Karpas-422 (cell line): Measurements from ENCODE around the gene CLTRN. TPM values are rescaled to one million over a fixed set of nuclear protein-coding genes. Genes with fewer than 3 reads are reported as not detected.
"Not testable (repeated sequence)": the region's sequence is repeated elsewhere in the genome, so short reads cannot be mapped to it uniquely, and the experiment has no call there.

Experiments
- DNase-seq: peaks from one replicate; pipeline ENCODE4 v3.0.0-alpha.2; 2015
- H2AFZ ChIP-seq: fragments of 200-600 bp; sonication (generic); 2 replicates; pipeline ENCODE4 v1.6.1; 2014; ENCODE audit warnings: antibody characterized with exemption, low read length, mixed read lengths
- H3K27ac ChIP-seq: fragments of 200-600 bp; sonication (generic); 2 replicates; pipeline ENCODE4 v1.5.1; 2014; ENCODE audit warnings: mild to moderate bottlenecking, low read length, moderate library complexity
- H3K27me3 ChIP-seq: fragments of 200-600 bp; sonication (generic); 2 replicates; pipeline ENCODE4 v1.6.1; 2014; ENCODE audit warnings: low read length, mixed read lengths
- H3K36me3 ChIP-seq: fragments of 200-600 bp; sonication (generic); 2 replicates; pipeline ENCODE4 v1.6.1; 2014; ENCODE audit warnings: low read length, mixed read lengths; ENCODE audit not compliant: insufficient read depth
- H3K4me1 ChIP-seq: fragments of 200-600 bp; sonication (generic); 2 replicates; pipeline ENCODE4 v1.6.1; 2014; ENCODE audit warnings: mild to moderate bottlenecking, low read length, mixed read lengths
- H3K4me2 ChIP-seq: fragments of 200-600 bp; sonication (generic); 2 replicates; pipeline ENCODE4 v1.6.1; 2014; ENCODE audit warnings: low read length, low read depth, mild to moderate bottlenecking; ENCODE audit not compliant: poor library complexity, severe bottlenecking
- H3K4me3 ChIP-seq: fragments of 200-600 bp; sonication (generic); 2 replicates; pipeline ENCODE4 v1.5.1; 2014; ENCODE audit warnings: mild to moderate bottlenecking, antibody characterized with exemption, low read length, mixed read lengths
- H3K79me2 ChIP-seq: fragments of 200-600 bp; sonication (generic); 2 replicates; pipeline ENCODE4 v1.6.1; 2014; ENCODE audit warnings: mild to moderate bottlenecking, low read length, mixed read lengths
- H3K9ac ChIP-seq: fragments of 200-600 bp; sonication (generic); 2 replicates; pipeline ENCODE4 v1.6.0; 2014; ENCODE audit warnings: low read length
- H3K9me2 ChIP-seq: fragments of 200-600 bp; sonication (generic), shearing (Covaris generic); replicated peaks from 2 replicates; pipeline ENCODE4 v1.6.0; 2014; ENCODE audit warnings: mild to moderate bottlenecking, low read length, moderate library complexity; ENCODE audit not compliant: insufficient read depth
- H3K9me3 ChIP-seq: fragments of 300-700, 200-600 bp; sonication (generic); 2 replicates; pipeline ENCODE4 v1.6.1; 2014; ENCODE audit warnings: low read length, mixed read lengths
- H4K20me1 ChIP-seq: fragments of 200-600 bp; sonication (generic); 2 replicates; pipeline ENCODE4 v1.6.1; 2014; ENCODE audit warnings: mild to moderate bottlenecking, antibody characterized with exemption, low read length, low read depth; ENCODE audit not compliant: insufficient read depth
- total RNA-seq: library from RNA; depleted of rRNA; stranded (reverse); fragments of >200 nt; shearing (Covaris generic); gene quantifications from 2 replicates; pipeline ENCODE4 v1.2.3, GENCODE V29; 2014; ENCODE audit warnings: low replicate concordance; rRNA removed

Gene CLTRN
- 0.18 and 0.86 TPM in 2 replicates for total RNA-seq

GRCh38 chrX:15664487-15665444 is at the start of gene CLTRN:
TSS of gene CLTRN (minus strand) at chrX:15664805. CDS start at chrX:15664775, 30 bp downstream.
- Histone ChIP-seq H3K36me3 (no peaks in the 10 kb centered on the region), H3K27ac (no peak within 1 kb of the TSS), H2AFZ (no peak within 1 kb of the TSS), H3K9ac (no peak within 1 kb of the TSS), H3K27me3 (no peaks in the 10 kb centered on the region), H3K4me2 (no peak within 1 kb of the TSS), H3K79me2 (no peaks in the 10 kb centered on the region), H3K4me3 (no peak within 1 kb of the TSS), H3K4me1 (peaks cover 5% of the 10 kb centered on the region), H4K20me1 (no peaks in the 10 kb centered on the region), H3K9me3 (no peaks in the 10 kb centered on the region), H3K9me2 (no peaks in the 10 kb centered on the region)
- no peak for DNase-seq

- H3K27me3 ChIP-seq, H3K79me2 ChIP-seq, H3K4me2 ChIP-seq, H2AFZ ChIP-seq, H4K20me1 ChIP-seq, H3K4me1 ChIP-seq, H3K27ac ChIP-seq, H3K4me3 ChIP-seq, H3K9me2 ChIP-seq, DNase-seq, H3K9ac ChIP-seq, H3K9me3 ChIP-seq: not testable (repeated sequence)
- H3K36me3 ChIP-seq = peaks cover 15% of the 10 kb centered on the region
These were observed 39.7 kb upstream of the CLTRN start for GRCh38 chrX:15704273-15704672.

DNA sequence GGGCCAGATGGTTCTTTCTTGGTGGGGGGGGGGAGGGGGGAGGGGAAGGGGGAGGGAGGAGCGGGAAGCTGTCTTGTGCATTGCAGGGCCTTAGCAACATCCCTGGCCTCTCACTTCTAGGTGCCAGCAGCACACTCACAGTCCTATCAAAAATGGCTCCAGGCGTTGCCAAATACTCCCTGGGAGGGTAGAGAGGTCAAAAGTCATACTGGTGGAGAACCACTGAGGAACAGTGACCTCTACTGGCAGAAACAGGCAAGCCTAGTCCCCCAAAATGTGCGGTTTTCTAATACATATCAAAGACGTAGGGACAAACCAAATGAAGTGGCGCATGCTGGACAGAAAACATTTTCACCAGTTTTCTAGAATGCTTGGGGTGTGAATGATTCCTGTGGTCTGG is 39.2 kb upstream of the CLTRN start:
- not testable (repeated sequence) for H2AFZ ChIP-seq, H3K9me3 ChIP-seq, H3K27ac ChIP-seq, H3K4me2 ChIP-seq, H3K9ac ChIP-seq, DNase-seq, H3K4me3 ChIP-seq, H4K20me1 ChIP-seq, H3K9me2 ChIP-seq, H3K79me2 ChIP-seq, H3K4me1 ChIP-seq, H3K27me3 ChIP-seq
- peaks cover 16% of the 10 kb centered on the region for H3K36me3 ChIP-seq

DNA sequence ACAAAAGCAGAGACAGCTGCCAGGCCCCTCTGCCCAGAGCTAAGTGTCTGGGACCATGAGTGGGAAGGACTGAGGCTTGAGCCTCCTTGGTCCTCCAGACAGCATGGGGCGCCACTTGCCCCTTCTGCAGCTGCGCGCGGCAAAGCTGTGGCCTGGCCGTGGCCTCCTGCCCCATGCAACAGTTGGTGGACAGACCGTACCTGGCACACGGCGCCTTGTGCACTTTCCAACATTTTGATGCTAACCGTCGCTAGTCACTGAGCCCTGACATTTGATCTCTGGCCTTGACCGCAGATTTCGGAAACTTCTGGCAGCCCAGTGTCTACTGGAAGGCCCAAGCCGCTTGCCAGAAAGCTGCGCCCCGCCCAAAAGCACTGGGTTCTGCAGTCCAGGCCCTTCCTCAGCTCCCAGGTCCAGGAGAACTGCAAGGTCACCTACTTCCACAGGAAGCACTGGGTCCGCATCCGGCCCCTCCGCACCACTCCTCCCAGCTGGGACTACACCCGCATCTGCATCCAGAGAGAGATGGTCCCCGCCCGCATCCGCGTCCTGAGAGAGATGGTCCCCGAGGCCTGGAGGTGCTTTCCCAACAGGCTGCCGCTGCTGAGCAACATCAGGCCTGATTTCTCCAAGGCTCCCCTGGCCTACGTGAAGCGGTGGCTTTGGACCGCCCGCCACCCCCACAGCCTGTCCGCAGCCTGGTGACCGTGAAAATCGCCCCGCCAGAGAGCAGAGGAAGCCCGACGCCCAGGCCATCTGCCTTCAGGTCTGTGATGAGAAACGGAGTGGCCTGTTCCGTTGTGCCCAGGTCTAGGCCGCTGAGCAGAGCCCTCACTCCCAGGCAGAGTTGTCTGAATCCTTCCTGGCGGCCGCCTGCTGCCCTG is 38.1 kb upstream of the CLTRN start:
- no peaks in the 10 kb centered on the region for H3K9me2 ChIP-seq
- no peak overlapping the region for H3K4me2 ChIP-seq
- H3K9ac ChIP-seq = no peak overlapping the region
- H3K27ac ChIP-seq = no peak overlapping the region
- DNase-seq = no peak
- no peaks in the 10 kb centered on the region for H3K27me3 ChIP-seq
- H3K36me3 ChIP-seq = peaks cover 25% of the 10 kb centered on the region
- H3K9me3 ChIP-seq = no peaks in the 10 kb centered on the region
- no peak overlapping the region for H2AFZ ChIP-seq
- no peaks in the 10 kb centered on the region for H3K4me1 ChIP-seq
- H3K79me2 ChIP-seq = peaks cover 9% of the 10 kb centered on the region; the same call in 1 of the 2 replicates
- H4K20me1 ChIP-seq = no peaks in the 10 kb centered on the region
- H3K4me3 ChIP-seq = no peak overlapping the region

DNA sequence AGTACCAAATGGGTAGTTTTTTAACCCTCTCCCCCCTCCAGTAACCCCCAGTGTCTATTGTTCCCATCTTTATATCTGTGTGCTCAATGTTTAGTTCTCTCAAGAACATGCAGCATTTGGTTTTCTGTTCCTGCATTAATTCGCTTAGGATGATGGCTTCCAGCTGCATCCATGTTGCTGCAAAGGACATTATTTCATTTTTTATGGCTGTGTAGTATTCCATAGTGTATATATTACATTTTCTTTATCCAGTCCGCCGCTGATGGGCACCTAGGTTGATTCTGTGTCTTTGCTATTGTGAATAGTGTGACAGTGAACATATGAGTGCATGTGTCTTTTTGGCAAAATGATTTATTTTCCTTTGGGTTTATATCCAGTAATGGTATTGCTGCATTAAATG is 31.9 kb upstream of the CLTRN start:
- no peak for DNase-seq
- H3K27ac ChIP-seq = no peak overlapping the region
- H3K4me3 ChIP-seq = no peak overlapping the region
- H3K4me1 ChIP-seq = no peaks in the 10 kb centered on the region
- no peak overlapping the region for H2AFZ ChIP-seq
- peaks cover 36% of the 10 kb centered on the region for H3K79me2 ChIP-seq
- H3K4me2 ChIP-seq = no peak overlapping the region
- no peaks in the 10 kb centered on the region for H3K27me3 ChIP-seq
- peaks cover 36% of the 10 kb centered on the region for H3K36me3 ChIP-seq
- no peaks in the 10 kb centered on the region for H3K9me3 ChIP-seq
- no peaks in the 10 kb centered on the region for H4K20me1 ChIP-seq
- H3K9me2 ChIP-seq = no peaks in the 10 kb centered on the region
- no peak overlapping the region for H3K9ac ChIP-seq

- Histone ChIP-seq H4K20me1 (no peaks in the 10 kb centered on the region), H3K4me1 (no peaks in the 10 kb centered on the region), H3K4me3 (no peak overlapping the region), H3K4me2 (no peak overlapping the region), H3K27me3 (no peaks in the 10 kb centered on the region), H3K9ac (no peak overlapping the region), H3K36me3 (peaks cover 36% of the 10 kb centered on the region), H3K9me2 (no peaks in the 10 kb centered on the region), H2AFZ (no peak overlapping the region), H3K79me2 (peaks cover 48% of the 10 kb centered on the region), H3K27ac (no peak overlapping the region), H3K9me3 (no peaks in the 10 kb centered on the region)
- no peak for DNase-seq
These were observed 30.4 kb upstream of the CLTRN start for GRCh38 chrX:15694941-15695451.

DNA sequence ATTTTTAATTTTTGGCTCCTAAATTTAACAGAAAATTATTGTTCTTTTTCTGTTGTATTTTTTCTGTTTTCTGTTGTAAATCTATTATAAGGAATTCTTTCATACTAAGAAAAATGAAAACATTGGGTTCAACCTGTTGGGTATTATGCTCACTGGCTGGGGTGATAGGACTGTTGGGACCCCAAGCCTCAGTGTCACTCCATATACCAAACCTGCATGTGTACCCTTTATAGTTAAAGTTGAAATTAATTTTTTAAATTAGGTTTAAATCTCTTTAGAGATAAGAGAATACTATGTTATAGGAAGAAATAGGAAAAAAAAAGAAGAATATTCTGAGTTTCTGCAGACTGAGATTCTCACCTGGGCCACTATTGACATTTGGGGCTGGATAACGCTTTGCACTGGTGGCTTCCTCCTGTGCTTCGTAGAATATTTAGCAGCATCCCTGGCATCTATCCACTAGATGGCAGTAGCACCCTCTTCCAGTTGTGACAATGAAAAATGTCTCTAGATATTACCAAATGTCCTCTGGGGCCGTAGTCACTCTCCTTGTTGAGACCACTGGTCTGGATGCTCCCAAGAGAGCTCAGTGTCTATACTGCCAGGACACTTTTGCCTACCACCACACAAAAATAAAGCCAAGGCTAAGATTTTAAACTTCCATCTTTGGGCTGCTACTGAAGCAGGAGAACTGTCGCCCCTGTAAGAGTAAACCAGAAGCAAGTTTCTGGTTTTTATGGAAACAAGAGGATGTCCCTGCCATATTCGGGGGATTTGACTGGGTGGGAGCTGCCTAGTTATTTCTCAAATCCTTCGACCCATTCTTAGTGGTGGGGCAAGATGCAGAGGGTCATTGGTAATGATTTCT is 22.4 kb upstream of the CLTRN start:
- Histone ChIP-seq H3K9me3 (no peaks in the 10 kb centered on the region), H3K27me3 (no peaks in the 10 kb centered on the region), H3K79me2 (peaks cover 81% of the 10 kb centered on the region), H3K36me3 (peaks cover 10% of the 10 kb centered on the region; the same call in 1 of the 2 replicates), H4K20me1 (no peaks in the 10 kb centered on the region; the same call in 1 of the 2 replicates), H3K4me1 (peaks cover 29% of the 10 kb centered on the region), H3K4me2 (no peak overlapping the region), H3K9me2 (no peaks in the 10 kb centered on the region), H3K27ac (no peak overlapping the region), H3K4me3 (no peak overlapping the region), H3K9ac (no peak overlapping the region), H2AFZ (no peak overlapping the region)
- DNase-seq = peak; percentile 90
